ENCODE results near the gene SMYD3. TPM values are rescaled to one million over a fixed set of nuclear protein-coding genes. Genes with fewer than 3 reads are reported as not detected.

The SMYD3 gene
- total RNA-seq, 5 donors from 2014 or later (not counting 1 experiment from before 2014, with no cell fraction given), result 17.7 to 37.8 (median 21.9) TPM

GRCh38 chr1:245873883-245874671 is 633.0 kb downstream of the SMYD3 start:
- WGBS (ENCODE audit: insufficient coverage), result 100% methylated on average over 2 of the region's 7 CpGs

GRCh38 chr1:245873068-245873467 is 634.0 kb downstream of the SMYD3 start:
- Histone ChIP-seq H3K36me3 (ENCODE audit: control insufficient read depth in 2 of 2, extremely low read depth in 1 of 2, insufficient read depth in 1 of 2, low read length in 1 of 2) (peaks cover 0 to 5% of the 10 kb centered on the region in 2 donors), H3K9me3 (no peaks in the 10 kb centered on the region), H3K27ac (ENCODE audit: low read length) (no peak overlapping the region), H3K4me3 (ENCODE audit: control insufficient read depth in 1 of 2, extremely low read depth in 1 of 2, low read length in 1 of 2) (no peak overlapping the region), H3K27me3 (replicated peaks in 1 of 2; ENCODE audit: control insufficient read depth in 2 of 2, extremely low read depth in 1 of 2, insufficient read depth in 2 of 2, low read length in 1 of 2) (no peaks in the 10 kb centered on the region), H3K4me1 (ENCODE audit: control insufficient read depth in 1 of 2, extremely low read depth in 1 of 2, insufficient read depth in 2 of 2, low read length in 2 of 2) (no peaks in the 10 kb centered on the region)
- H3K4me3 Mint-ChIP-seq, result no peak overlapping the region
- H3K9me3 Mint-ChIP-seq, result no peaks in the 10 kb centered on the region
- no CpG with 5 or more reads among the region's 1 CpG for WGBS (ENCODE audit: insufficient coverage)
- POLR2A ChIA-PET, result no interaction called here
- no peaks in the 10 kb centered on the region for H3K27me3 Mint-ChIP-seq
- peaks cover 44% of the 10 kb centered on the region for H3K36me3 Mint-ChIP-seq
- no peak overlapping the region for H3K27ac Mint-ChIP-seq
- peaks cover 0 to 6% (median 0%) of the 10 kb centered on the region in 3 donors for H3K4me1 Mint-ChIP-seq
- CTCF ChIA-PET, result interaction anchor here in 1 of 2 donors (0.6 kb wide), 1 partner anchor 23 kb away, joined by 3 read pairs; no protein-coding TSS in a partner anchor
- DNase-seq, result no peak
- ATAC-seq (replicated peaks in 1 of 4), result no peak

More at GRCh38 chr1:245873883-245874671, 633.0 kb downstream of the SMYD3 start:
- Histone ChIP-seq H3K36me3 (ENCODE audit: control insufficient read depth in 2 of 2, extremely low read depth in 1 of 2, insufficient read depth in 1 of 2, low read length in 1 of 2) (peaks cover 0 to 5% of the 10 kb centered on the region in 2 donors), H3K4me1 (ENCODE audit: control insufficient read depth in 1 of 2, extremely low read depth in 1 of 2, insufficient read depth in 2 of 2, low read length in 2 of 2) (no peaks in the 10 kb centered on the region), H3K9me3 (no peaks in the 10 kb centered on the region), H3K27ac (ENCODE audit: low read length) (no peak overlapping the region), H3K4me3 (ENCODE audit: control insufficient read depth in 1 of 2, extremely low read depth in 1 of 2, low read length in 1 of 2) (no peak overlapping the region), H3K27me3 (replicated peaks in 1 of 2; ENCODE audit: control insufficient read depth in 2 of 2, extremely low read depth in 1 of 2, insufficient read depth in 2 of 2, low read length in 1 of 2) (no peaks in the 10 kb centered on the region)
- Mint-ChIP-seq H3K9me3 (no peaks in the 10 kb centered on the region), H3K27ac (no peak overlapping the region), H3K36me3 (peaks cover 44% of the 10 kb centered on the region), H3K4me1 (peaks cover 0 to 6% (median 0%) of the 10 kb centered on the region in 3 donors), H3K4me3 (no peak overlapping the region), H3K27me3 (no peaks in the 10 kb centered on the region)
- CTCF ChIA-PET, result interaction anchor here in 1 of 2 donors (0.6 kb wide), 1 partner anchor 24 kb away, joined by 3 read pairs; no protein-coding TSS in a partner anchor
- POLR2A ChIA-PET, result interaction anchor here in 1 of 2 donors (0.9 kb wide), 1 partner anchor 15 kb away, joined by 4 read pairs; no protein-coding TSS in a partner anchor
- no peak for ATAC-seq (replicated peaks in 1 of 4)
- no peak for DNase-seq

- Histone ChIP-seq H3K27ac (ENCODE audit: low read length) (no peak overlapping the region), H3K4me1 (ENCODE audit: control insufficient read depth in 1 of 2, extremely low read depth in 1 of 2, insufficient read depth in 2 of 2, low read length in 2 of 2) (no peaks in the 10 kb centered on the region), H3K36me3 (ENCODE audit: control insufficient read depth in 2 of 2, extremely low read depth in 1 of 2, insufficient read depth in 1 of 2, low read length in 1 of 2) (peaks cover 0 to 5% of the 10 kb centered on the region in 2 donors), H3K4me3 (ENCODE audit: control insufficient read depth in 1 of 2, extremely low read depth in 1 of 2, low read length in 1 of 2) (no peak overlapping the region), H3K9me3 (no peaks in the 10 kb centered on the region), H3K27me3 (replicated peaks in 1 of 2; ENCODE audit: control insufficient read depth in 2 of 2, extremely low read depth in 1 of 2, insufficient read depth in 2 of 2, low read length in 1 of 2) (no peaks in the 10 kb centered on the region)
- H3K4me1 Mint-ChIP-seq, result peaks cover 0 to 6% (median 0%) of the 10 kb centered on the region in 3 donors
- POLR2A ChIA-PET, result no interaction called here
- no peaks in the 10 kb centered on the region for H3K27me3 Mint-ChIP-seq
- H3K27ac Mint-ChIP-seq, result no peak overlapping the region
- H3K4me3 Mint-ChIP-seq, result no peak overlapping the region
- no peaks in the 10 kb centered on the region for H3K9me3 Mint-ChIP-seq
- H3K36me3 Mint-ChIP-seq, result peaks cover 44% of the 10 kb centered on the region
- ATAC-seq (replicated peaks in 1 of 4), result no peak
- 98% methylated on average over 5 of the region's 8 CpGs for WGBS (ENCODE audit: insufficient coverage)
- CTCF ChIA-PET, result no interaction called here
- no peak for DNase-seq
These were observed 634.6 kb downstream of the SMYD3 start for GRCh38 chr1:245872475-245872874.

GRCh38 chr1:245871915-245872314 is 635.2 kb downstream of the SMYD3 start:
- ATAC-seq (replicated peaks in 1 of 4) (no peak), DNase-seq (no peak)
- no peaks in the 10 kb centered on the region for H3K9me3 Mint-ChIP-seq
- Histone ChIP-seq H3K4me3 (ENCODE audit: control insufficient read depth in 1 of 2, extremely low read depth in 1 of 2, low read length in 1 of 2) (no peak overlapping the region), H3K4me1 (ENCODE audit: control insufficient read depth in 1 of 2, extremely low read depth in 1 of 2, insufficient read depth in 2 of 2, low read length in 2 of 2) (no peaks in the 10 kb centered on the region), H3K27me3 (replicated peaks in 1 of 2; ENCODE audit: control insufficient read depth in 2 of 2, extremely low read depth in 1 of 2, insufficient read depth in 2 of 2, low read length in 1 of 2) (no peaks in the 10 kb centered on the region), H3K9me3 (no peaks in the 10 kb centered on the region), H3K36me3 (ENCODE audit: control insufficient read depth in 2 of 2, extremely low read depth in 1 of 2, insufficient read depth in 1 of 2, low read length in 1 of 2) (peaks cover 0 to 5% of the 10 kb centered on the region in 2 donors), H3K27ac (ENCODE audit: low read length) (no peak overlapping the region)
- ChIA-PET CTCF (no interaction called here), POLR2A (no interaction called here)
- H3K27me3 Mint-ChIP-seq, result no peaks in the 10 kb centered on the region
- 100% methylated on average over 2 of the region's 4 CpGs for WGBS (ENCODE audit: insufficient coverage)
- H3K4me1 Mint-ChIP-seq, result peaks cover 0 to 6% (median 0%) of the 10 kb centered on the region in 3 donors
- no peak overlapping the region for H3K27ac Mint-ChIP-seq
- no peak overlapping the region for H3K4me3 Mint-ChIP-seq
- peaks cover 44% of the 10 kb centered on the region for H3K36me3 Mint-ChIP-seq

- no CpG with 5 or more reads among the region's 2 CpGs for WGBS (ENCODE audit: insufficient coverage)
- Mint-ChIP-seq H3K36me3 (peaks cover 38% of the 10 kb centered on the region), H3K4me1 (peaks cover 0 to 6% (median 0%) of the 10 kb centered on the region in 3 donors), H3K27ac (no peak overlapping the region), H3K4me3 (no peak overlapping the region), H3K9me3 (no peaks in the 10 kb centered on the region), H3K27me3 (no peaks in the 10 kb centered on the region)
- ChIA-PET POLR2A (no interaction called here), CTCF (no interaction called here)
- DNase-seq, result no peak
- Histone ChIP-seq H3K4me3 (ENCODE audit: control insufficient read depth in 1 of 2, extremely low read depth in 1 of 2, low read length in 1 of 2) (no peak overlapping the region), H3K36me3 (ENCODE audit: control insufficient read depth in 2 of 2, extremely low read depth in 1 of 2, insufficient read depth in 1 of 2, low read length in 1 of 2) (peaks cover 0 to 5% of the 10 kb centered on the region in 2 donors), H3K9me3 (no peaks in the 10 kb centered on the region), H3K27ac (ENCODE audit: low read length) (no peak overlapping the region), H3K4me1 (ENCODE audit: control insufficient read depth in 1 of 2, extremely low read depth in 1 of 2, insufficient read depth in 2 of 2, low read length in 2 of 2) (no peaks in the 10 kb centered on the region), H3K27me3 (replicated peaks in 1 of 2; ENCODE audit: control insufficient read depth in 2 of 2, extremely low read depth in 1 of 2, insufficient read depth in 2 of 2, low read length in 1 of 2) (no peaks in the 10 kb centered on the region)
- no peak for ATAC-seq (replicated peaks in 1 of 4)
These were observed 635.9 kb downstream of the SMYD3 start for GRCh38 chr1:245871191-245871590.

- ATAC-seq (replicated peaks in 1 of 4) (no peak), DNase-seq (no peak)
- Histone ChIP-seq H3K27me3 (replicated peaks in 1 of 2; ENCODE audit: control insufficient read depth in 2 of 2, extremely low read depth in 1 of 2, insufficient read depth in 2 of 2, low read length in 1 of 2) (no peaks in the 10 kb centered on the region), H3K27ac (ENCODE audit: low read length) (no peak overlapping the region), H3K9me3 (no peaks in the 10 kb centered on the region), H3K36me3 (ENCODE audit: control insufficient read depth in 2 of 2, extremely low read depth in 1 of 2, insufficient read depth in 1 of 2, low read length in 1 of 2) (peaks cover 0 to 5% of the 10 kb centered on the region in 2 donors), H3K4me1 (ENCODE audit: control insufficient read depth in 1 of 2, extremely low read depth in 1 of 2, insufficient read depth in 2 of 2, low read length in 2 of 2) (no peaks in the 10 kb centered on the region), H3K4me3 (ENCODE audit: control insufficient read depth in 1 of 2, extremely low read depth in 1 of 2, low read length in 1 of 2) (no peak overlapping the region)
- Mint-ChIP-seq H3K27me3 (no peaks in the 10 kb centered on the region), H3K4me1 (peaks cover 0 to 6% (median 0%) of the 10 kb centered on the region in 3 donors), H3K4me3 (no peak overlapping the region), H3K27ac (no peak overlapping the region), H3K9me3 (no peaks in the 10 kb centered on the region), H3K36me3 (peaks cover 34% of the 10 kb centered on the region)
- 95% methylated on average over 6 of the region's 6 CpGs for WGBS (ENCODE audit: insufficient coverage)
- ChIA-PET POLR2A (no interaction called here), CTCF (no interaction called here)
These were observed 636.4 kb downstream of the SMYD3 start for GRCh38 chr1:245870698-245871097.
